HepG2 (cell line): Measurements from ENCODE around the gene UCP3. TPM values are rescaled to one million over a fixed set of nuclear protein-coding genes. Genes with fewer than 3 reads are reported as not detected.

Source experiments
- PRDM10 ChIP-seq: sonication (generic); formaldehyde crosslinking; IDR thresholded peaks from 2 replicates; pipeline ENCODE4 v1.4.0; 2020; ENCODE audit warnings: low read depth, missing genetic modification reagents
- SOX6 ChIP-seq, 2 experiments: fragments of 450-650 bp in 1 of 2; sonication (generic) in 1 of 2; formaldehyde crosslinking in 1 of 2; IDR thresholded peaks; 2 replicates each; pipeline versions ENCODE4 v1.4.0 to v1.6.1; 2017 to 2020; ENCODE audit warnings: antibody characterized with exemption in 1 of 2, mild to moderate bottlenecking in 1 of 2, missing genetic modification reagents in 1 of 2
- THYN1 ChIP-seq: sonication (generic); formaldehyde crosslinking; IDR thresholded peaks from 2 replicates; pipeline ENCODE4 v1.8.1; 2023; ENCODE audit warnings: low read depth, mild to moderate bottlenecking, moderate library complexity, missing genetic modification reagents, borderline replicate concordance
- ZNF256 ChIP-seq: sonication (generic); formaldehyde crosslinking; conservative IDR thresholded peaks from 2 replicates; pipeline ENCODE4 v1.4.0; 2020; ENCODE audit warnings: missing genetic modification reagents
- ZNF432 ChIP-seq: sonication (generic); formaldehyde crosslinking; IDR thresholded peaks from 2 replicates; pipeline ENCODE4 v1.5.0; 2020; ENCODE audit warnings: missing genetic modification reagents, mild to moderate bottlenecking, borderline replicate concordance
- ZNF646 ChIP-seq: sonication (generic); formaldehyde crosslinking; IDR thresholded peaks from 2 replicates; pipeline ENCODE4 v1.9.0; 2021; ENCODE audit warnings: mild to moderate bottlenecking, missing genetic modification reagents
- polyA plus RNA-seq, 8 experiments: library from polyadenylated mRNA; depleted of rRNA in 3 of 8; stranded (reverse) in 7 of 8; unstranded in 1 of 8; fragments of >200 nt; fragmentation: Illumina TruSeq in 4 of 8; extraction: Trizol in 4 of 8; gene quantifications; 2 replicates each; pipeline versions ENCODE4 v1.2.1 to v1.2.3, GENCODE V29; 2011 to 2016; ENCODE audit warnings: low read depth in 4 of 8, missing spikeins in 1 of 8, mixed read lengths in 1 of 8; ENCODE audit not compliant: insufficient read depth in 1 of 8
- total RNA-seq, 5 experiments: library from RNA; depleted of rRNA; stranded (reverse); fragments of >200 nt; fragmentation: Illumina TruSeq; extraction: Trizol; gene quantifications; 2 replicates each; pipeline ENCODE4 v1.2.3, GENCODE V29; 2016; ENCODE audit warnings: low read depth in 1 of 5
- TF ChIP-seq, protein P1 (sequence below): sonication (generic); formaldehyde crosslinking; IDR thresholded peaks from 2 replicates; pipeline ENCODE4 v1.5.0; 2020; ENCODE audit warnings: missing genetic modification reagents

The UCP3 gene
- total and polyA plus RNA-seq, 2 of the 13 experiments (the other 11 are each of a cell fraction or from before 2014, with no cell fraction given) = 0.37 TPM; not detected in 1

DNA sequence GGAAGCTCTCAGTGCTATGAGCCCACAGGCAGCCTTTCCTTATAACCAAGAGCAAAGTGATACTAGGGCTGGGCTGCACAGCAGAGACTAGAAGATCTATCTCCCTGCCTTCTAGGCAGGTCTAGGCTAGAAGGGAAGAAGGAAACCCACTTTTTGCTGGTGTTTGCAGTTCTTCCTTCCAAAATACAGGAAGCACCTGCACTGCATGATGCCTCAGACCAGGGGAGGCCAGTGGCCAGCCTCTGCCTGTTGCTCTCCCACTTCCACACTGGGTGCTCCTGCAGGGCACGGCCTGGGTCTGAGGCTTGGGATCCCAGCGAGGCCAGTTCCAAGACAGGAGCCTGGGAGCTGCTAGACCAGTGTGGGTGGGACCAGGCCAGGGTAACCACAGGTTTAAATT is 6.0 kb upstream of the UCP3 start (continued):
- no peak for TF ChIP-seq ZNF432
- no peak for TF ChIP-seq THYN1 (CRISPR knock-in tag)
- no peak for TF ChIP-seq ZNF646 (CRISPR knock-in tag)
- TF ChIP-seq, protein P1, sequence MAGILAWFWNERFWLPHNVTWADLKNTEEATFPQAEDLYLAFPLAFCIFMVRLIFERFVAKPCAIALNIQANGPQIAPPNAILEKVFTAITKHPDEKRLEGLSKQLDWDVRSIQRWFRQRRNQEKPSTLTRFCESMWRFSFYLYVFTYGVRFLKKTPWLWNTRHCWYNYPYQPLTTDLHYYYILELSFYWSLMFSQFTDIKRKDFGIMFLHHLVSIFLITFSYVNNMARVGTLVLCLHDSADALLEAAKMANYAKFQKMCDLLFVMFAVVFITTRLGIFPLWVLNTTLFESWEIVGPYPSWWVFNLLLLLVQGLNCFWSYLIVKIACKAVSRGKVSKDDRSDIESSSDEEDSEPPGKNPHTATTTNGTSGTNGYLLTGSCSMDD = no peak
- no peak for TF ChIP-seq ZNF256 (CRISPR knock-in tag)
- TF ChIP-seq SOX6 (IDR thresholded peaks at IDR 0.05) = no peak
- TF ChIP-seq SOX6 (CRISPR knock-in tag; IDR thresholded peaks at IDR 0.05) = no peak
- TF ChIP-seq PRDM10 (CRISPR knock-in tag) = no peak
- TF ChIP-seq, all 625 proteins: peak for 0
